IMR-90 (cell line): Measurements from ENCODE around the gene TSEN54. TPM values are rescaled to one million over a fixed set of nuclear protein-coding genes. Genes with fewer than 3 reads are reported as not detected.

Source experiments
- ATAC-seq: fragments of 200-7000 bp; cut with Tn5 transposase; 2 replicates; pipeline ENCODE4 v1.9.1; 2020; ENCODE audit warnings: low read depth, mild to moderate bottlenecking, moderate library complexity
- BruUV-seq: library from RNA; stranded (reverse); fragments of 400-500 nt; replicated peaks from 2 replicates; lab custom pipeline; 2021; lab: Mats Ljungman, UMichigan
- CTCF ChIA-PET: fragments of 300-600 bp; formaldehyde crosslinking; extraction: SDS; loops from one replicate; lab custom pipeline; 2021; ENCODE audit warnings: antibody characterized with exemption; lab: Yijun Ruan, JAX
- POLR2A ChIA-PET: fragments of 300-600 bp; sonication (Branson Sonifier 250); formaldehyde crosslinking; loops from one replicate; lab custom pipeline; 2022; ENCODE audit warnings: antibody characterized with exemption; ENCODE audit not compliant: unreplicated experiment; lab: Charles Lee
- DNase-seq: peaks from one replicate; pipeline ENCODE4 v3.0.0; 2013
- H2AFZ ChIP-seq: replicated peaks from 2 replicates; pipeline ENCODE3; 2013; ENCODE audit warnings: low read length, mild to moderate bottlenecking; ENCODE audit not compliant: poor library complexity
- H2AK5ac ChIP-seq: 2 replicates; pipeline ENCODE4 v1.6.1; 2013; ENCODE audit warnings: low read depth, low read length, inconsistent platforms
- H2AK9ac ChIP-seq: replicated peaks from 2 replicates; pipeline ENCODE3; 2013; ENCODE audit warnings: mild to moderate bottlenecking, low read depth, low read length, moderate library complexity; ENCODE audit not compliant: poor library complexity
- H2BK120ac ChIP-seq: 2 replicates; pipeline ENCODE4 v1.6.1; 2013; ENCODE audit warnings: low read depth, low read length, inconsistent platforms
- H2BK15ac ChIP-seq: 3 replicates; pipeline ENCODE4 v1.6.1; 2013; ENCODE audit warnings: low read depth, low read length, inconsistent platforms
- H2BK20ac ChIP-seq: 2 replicates; pipeline ENCODE4 v1.6.1; 2013; ENCODE audit warnings: low read depth, mild to moderate bottlenecking, inconsistent platforms, low read length, moderate library complexity
- H2BK5ac ChIP-seq: 2 replicates; pipeline ENCODE4 v1.6.1; 2013; ENCODE audit warnings: mild to moderate bottlenecking, low read depth, low read length, inconsistent platforms; ENCODE audit not compliant: poor library complexity, severe bottlenecking
- H3K14ac ChIP-seq: replicated peaks from 2 replicates; pipeline ENCODE4 v1.6.1; 2013; ENCODE audit warnings: low read depth, low read length, inconsistent platforms
- H3K18ac ChIP-seq: 2 replicates; pipeline ENCODE4 v1.6.1; 2013; ENCODE audit warnings: low read depth, low read length, control low read depth
- H3K23ac ChIP-seq: 2 replicates; pipeline ENCODE4 v1.6.1; 2013; ENCODE audit warnings: low read depth, low read length, inconsistent platforms
- H3K27ac ChIP-seq: 2 replicates; pipeline ENCODE4 v1.5.1; 2013; ENCODE audit warnings: mild to moderate bottlenecking, control low read depth, low read length; ENCODE audit not compliant: insufficient read depth
- H3K27me3 ChIP-seq: 2 replicates; pipeline ENCODE4 v1.6.1; 2013; ENCODE audit warnings: low read length; ENCODE audit not compliant: control insufficient read depth, insufficient read depth
- H3K36me3 ChIP-seq: 2 replicates; pipeline ENCODE4 v1.6.1; 2013; ENCODE audit warnings: low read length, mixed read lengths; ENCODE audit not compliant: control insufficient read depth, insufficient read depth
- H3K4ac ChIP-seq: 2 replicates; pipeline ENCODE4 v1.6.1; 2013; ENCODE audit warnings: low read depth, low read length, inconsistent platforms
- H3K4me1 ChIP-seq: 2 replicates; pipeline ENCODE4 v1.6.1; 2013; ENCODE audit warnings: low read length, mixed read lengths; ENCODE audit not compliant: control insufficient read depth, insufficient read depth
- H3K4me2 ChIP-seq: 2 replicates; pipeline ENCODE4 v1.6.1; 2013; ENCODE audit warnings: low read depth, mild to moderate bottlenecking, control low read depth, low read length, moderate library complexity
- H3K4me3 ChIP-seq: 2 replicates; pipeline ENCODE4 v1.5.1; 2013; ENCODE audit warnings: low read depth, mild to moderate bottlenecking, control low read depth, low read length, moderate library complexity; ENCODE audit not compliant: insufficient read depth
- H3K56ac ChIP-seq: 2 replicates; pipeline ENCODE4 v1.6.1; 2013; ENCODE audit warnings: low read length, inconsistent platforms; ENCODE audit not compliant: insufficient read depth; ENCODE audit errors: extremely low read depth
- H3K79me1 ChIP-seq, 2 experiments: 2 replicates each; pipeline ENCODE4 v1.6.1; 2013; ENCODE audit warnings: low read length in 2 of 2, inconsistent platforms in 1 of 2, low read depth in 1 of 2
- H3K9ac ChIP-seq: 2 replicates; pipeline ENCODE4 v1.6.1; 2013; ENCODE audit warnings: low read depth, low read length, control low read depth
- H3K9me1 ChIP-seq: 2 replicates; pipeline ENCODE4 v1.6.1; 2013; ENCODE audit warnings: low read length, inconsistent platforms; ENCODE audit not compliant: insufficient read depth
- H3K9me3 ChIP-seq: 2 replicates; pipeline ENCODE4 v1.6.1; 2013; ENCODE audit warnings: low read length; ENCODE audit not compliant: control insufficient read depth, insufficient read depth
- H4K20me1 ChIP-seq: 2 replicates; pipeline ENCODE4 v1.6.1; 2013; ENCODE audit warnings: low read length, inconsistent platforms; ENCODE audit not compliant: insufficient read depth
- H4K5ac ChIP-seq: 2 replicates; pipeline ENCODE4 v1.6.1; 2013; ENCODE audit warnings: mild to moderate bottlenecking, low read depth, low read length, control low read depth
- H4K8ac ChIP-seq, 2 experiments: 2 replicates each; pipeline ENCODE4 v1.6.1; 2013; ENCODE audit warnings: low read depth in 2 of 2, low read length in 2 of 2, control low read depth in 1 of 2, inconsistent platforms in 1 of 2
- H4K91ac ChIP-seq: 2 replicates; pipeline ENCODE4 v1.6.1; 2013; ENCODE audit warnings: low read depth, low read length, inconsistent platforms; ENCODE audit not compliant: insufficient read depth
- MXI1 ChIP-seq: IDR thresholded peaks from 2 replicates; pipeline ENCODE4 v1.6.1; 2012; ENCODE audit warnings: low read depth, mild to moderate bottlenecking, low read length, moderate library complexity, borderline replicate concordance
- WGBS, 2 experiments: methylation state at CpG; one replicate each; pipeline versions ENCODE4 v1.1.5 to v1.1.7; 2013; ENCODE audit warnings: missing lambda C conversion rate in 2 of 2; ENCODE audit not compliant: insufficient read length in 1 of 2; ENCODE audit errors: extremely low coverage in 2 of 2; 5-methylcytosine and 5-hydroxymethylcytosine counted together
- dilution Hi-C: fragments of 300-500 bp; cut with HindIII; formaldehyde crosslinking; loops from one replicate; pipeline ENCODE4 v1.14.3; 2018; ENCODE audit warnings: low sequenced_read_pairs; ENCODE audit not compliant: unreplicated experiment
- in situ Hi-C: fragments of 300-500 bp; cut with MboI; formaldehyde crosslinking; loops from 3 replicates; pipeline ENCODE4 v1.14.3; 2019; ENCODE audit warnings: low sequenced_read_pairs, inconsistent platforms, mixed read lengths
- intact Hi-C: fragments of 100-400 bp; cut with micrococcal nuclease; formaldehyde crosslinking; loops from 2 replicates; pipeline ENCODE4 v1.10.0; 2022
- polyA plus RNA-seq, 3 experiments: library from polyadenylated mRNA; depleted of rRNA; stranded (reverse); fragments of >200 nt; gene quantifications; 2 replicates each; pipeline ENCODE4 v1.2.3, GENCODE V29; 2012; ENCODE audit warnings: low replicate concordance in 1 of 3
- total RNA-seq: library from RNA; depleted of rRNA; stranded (reverse); fragments of >200 nt; gene quantifications from 2 replicates; pipeline ENCODE4 v1.2.3, GENCODE V29; 2012

TSEN54 gene
- total and polyA plus RNA-seq, 2 of the 4 experiments (the other 2 are of a cell fraction) = 7.2 to 14.9 TPM

- 0 out of 2 replicates have a peak overlapping the region, but pooled peaks have one; percentile 73 for H3K23ac ChIP-seq
- H4K5ac ChIP-seq = no peak overlapping the region
- intact Hi-C loops (no loop called here), dilution Hi-C loops (no loop called here), in situ Hi-C loops (no loop called here)
- H2BK20ac ChIP-seq = no peak overlapping the region
- no peak overlapping the region for H3K9ac ChIP-seq
- H4K20me1 ChIP-seq = 0 out of 2 replicates have a peak, but pooled peaks cover 14% of the 10 kb centered on the region
- WGBS, 2 experiments = 50% methylated on average over 4 of the region's 13 CpGs; no CpG with 5 or more reads in 1 of the 2 experiments
- H2BK5ac ChIP-seq = no peak overlapping the region
- no peak overlapping the region for H3K27ac ChIP-seq
- H3K56ac ChIP-seq = no peak overlapping the region
- H3K9me1 ChIP-seq = no peaks in the 10 kb centered on the region
- H3K4me1 ChIP-seq = no peaks in the 10 kb centered on the region
- BruUV-seq = no TSS peak
- no peaks in the 10 kb centered on the region for H3K9me3 ChIP-seq
- no peak overlapping the region for H4K91ac ChIP-seq
- H4K8ac ChIP-seq = no peak overlapping the region
- no peak overlapping the region for H3K4me3 ChIP-seq
- H2BK15ac ChIP-seq = no peak overlapping the region
- H3K4ac ChIP-seq = no peak overlapping the region
- no peak overlapping the region for H2BK120ac ChIP-seq
- H3K4me2 ChIP-seq = no peak overlapping the region
- no peak for TF ChIP-seq MXI1
- CTCF ChIA-PET = interaction anchor here (0.6 kb wide), 1 partner anchor 99 kb away, joined by 3 read pairs; no protein-coding TSS in a partner anchor
- H3K27me3 ChIP-seq = peaks cover 24% of the 10 kb centered on the region
- no peak overlapping the region for H3K18ac ChIP-seq
- H2AFZ ChIP-seq = no peak overlapping the region
- H3K36me3 ChIP-seq = peaks cover 3% of the 10 kb centered on the region; the same call in 1 of the 2 replicates
- no peak overlapping the region for H3K14ac ChIP-seq
- H3K79me1 ChIP-seq = no peaks in the 10 kb centered on the region
- POLR2A ChIA-PET = no interaction called here
- H2AK9ac ChIP-seq = peak overlapping the region; percentile 50
- DNase-seq (no peak), ATAC-seq (no peak)
- no peak overlapping the region for H2AK5ac ChIP-seq
Observed at GRCh38 chr17:75526555-75527270, 10.4 kb downstream of the TSEN54 start.
